Gastrocnemius medialis (tissue), 4 donors: ENCODE measurements around the gene NTNG1.

Experiments used
- CTCF ChIP-seq, 5 experiments: fragments of 450-650 bp in 3 of 5; fragments of 200-600 bp in 2 of 5; sonication (generic) in 2 of 5; IDR thresholded peaks in 4 of 5; conservative IDR thresholded peaks in 1 of 5; 1 replicate in 4 of 5; 2 replicates in 1 of 5; pipeline ENCODE4 v1.5.1; 2016 to 2019; ENCODE audit warnings: antibody characterized with exemption in 5 of 5, mild to moderate bottlenecking in 3 of 5, moderate library complexity in 3 of 5
- POLR2A ChIP-seq, 2 donors: fragments of 450-650 bp; IDR thresholded peaks; one replicate each; pipeline ENCODE4 v1.6.1; 2017; ENCODE audit warnings: antibody characterized with exemption in 2 of 2, mild to moderate bottlenecking in 2 of 2, moderate library complexity in 2 of 2

DNA sequence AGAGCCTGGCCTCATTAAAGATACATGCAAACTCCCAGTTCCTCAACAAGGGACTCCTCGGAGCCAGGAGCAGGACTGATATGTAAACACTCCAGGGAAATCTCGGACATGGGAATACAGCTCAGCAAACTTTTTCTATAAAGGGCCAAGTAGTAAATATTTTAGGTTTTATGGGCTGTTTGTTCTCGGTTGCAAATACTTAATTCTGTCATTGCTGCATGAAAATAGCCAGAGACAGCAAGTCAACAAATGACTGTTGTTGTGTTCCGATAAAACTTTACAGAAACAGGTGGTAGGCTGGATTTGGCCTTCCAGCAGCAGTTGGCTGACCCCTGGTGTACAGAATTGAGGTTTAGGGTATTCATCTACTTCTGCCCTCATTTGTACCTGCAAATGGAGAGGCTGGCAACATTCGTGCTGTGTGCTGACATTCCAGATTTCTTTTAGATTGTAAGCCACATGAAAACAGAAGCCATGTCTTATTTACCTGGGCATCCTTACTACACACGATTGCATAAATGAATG, 360.3 kb downstream of the NTNG1 start:
- TF ChIP-seq CTCF (IDR thresholded peaks at IDR 0.05 in 4 of 5, conservative IDR thresholded peaks at IDR 0.05 in 1 of 5) (no peak), POLR2A (IDR thresholded peaks at IDR 0.05) (no peak)
